ENCODE measurements around the gene PLA2G12A.

The PLA2G12A gene

DNA sequence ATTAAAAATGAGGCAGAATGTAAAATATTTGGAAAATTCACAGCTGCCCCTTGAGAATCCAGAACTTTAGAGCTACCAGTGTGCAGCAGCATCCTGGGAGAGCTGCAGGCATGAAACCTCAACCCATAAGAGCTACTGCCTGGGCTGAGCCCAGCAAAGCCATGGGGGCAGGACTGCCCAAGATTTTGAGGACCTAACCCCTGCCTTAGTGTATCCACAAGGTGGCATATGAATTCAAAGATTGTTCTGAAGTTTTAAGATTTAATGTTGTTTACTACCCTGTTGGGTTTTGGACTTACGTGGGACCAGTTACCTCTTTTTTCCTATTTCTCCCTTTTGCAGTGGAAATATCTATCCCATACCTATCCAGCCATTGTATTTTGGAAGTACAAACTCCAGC lies 53.0 kb downstream of the PLA2G12A start:
- TF ChIP-seq ZNF274 (IDR thresholded peaks at IDR 0.05; ENCODE audit: low read depth, low read length): no peak
- no peak overlapping the region for H3K4me3 ChIP-seq (ENCODE audit: low read length)

GRCh38 chr4:109675843-109676242 lies 54.0 kb downstream of the PLA2G12A start:
- no peak for TF ChIP-seq ZNF274 (IDR thresholded peaks at IDR 0.05; ENCODE audit: low read depth, low read length)
- H3K4me3 ChIP-seq (ENCODE audit: low read length): no peak overlapping the region

DNA sequence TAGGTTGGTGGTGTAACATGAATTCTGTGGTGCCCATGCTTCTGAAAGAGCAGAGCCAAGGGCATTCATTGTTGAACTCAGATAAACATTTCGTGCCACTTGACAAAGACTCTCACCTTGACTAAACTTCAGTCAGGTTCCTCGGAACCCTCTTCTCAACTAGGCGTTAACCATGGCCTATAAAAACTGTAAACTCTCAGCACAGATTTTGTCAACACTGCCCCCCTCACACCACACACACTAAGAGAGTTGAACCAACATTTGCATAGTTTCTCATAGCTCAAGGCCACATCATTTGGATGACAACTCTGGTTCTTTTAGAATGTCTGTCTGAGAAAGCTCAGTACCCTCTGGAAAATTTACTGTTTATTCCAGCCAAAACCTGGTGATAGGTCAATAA lies 54.7 kb downstream of the PLA2G12A start:
- no peak for TF ChIP-seq ZNF274 (IDR thresholded peaks at IDR 0.05; ENCODE audit: low read depth, low read length)
- no peak overlapping the region for H3K4me3 ChIP-seq (ENCODE audit: low read length)

- no peak overlapping the region for H3K4me3 ChIP-seq (ENCODE audit: low read length)
- TF ChIP-seq ZNF274 (IDR thresholded peaks at IDR 0.05; ENCODE audit: low read depth, low read length): no peak
These were observed 56.6 kb downstream of the PLA2G12A start for GRCh38 chr4:109673303-109673702.

DNA sequence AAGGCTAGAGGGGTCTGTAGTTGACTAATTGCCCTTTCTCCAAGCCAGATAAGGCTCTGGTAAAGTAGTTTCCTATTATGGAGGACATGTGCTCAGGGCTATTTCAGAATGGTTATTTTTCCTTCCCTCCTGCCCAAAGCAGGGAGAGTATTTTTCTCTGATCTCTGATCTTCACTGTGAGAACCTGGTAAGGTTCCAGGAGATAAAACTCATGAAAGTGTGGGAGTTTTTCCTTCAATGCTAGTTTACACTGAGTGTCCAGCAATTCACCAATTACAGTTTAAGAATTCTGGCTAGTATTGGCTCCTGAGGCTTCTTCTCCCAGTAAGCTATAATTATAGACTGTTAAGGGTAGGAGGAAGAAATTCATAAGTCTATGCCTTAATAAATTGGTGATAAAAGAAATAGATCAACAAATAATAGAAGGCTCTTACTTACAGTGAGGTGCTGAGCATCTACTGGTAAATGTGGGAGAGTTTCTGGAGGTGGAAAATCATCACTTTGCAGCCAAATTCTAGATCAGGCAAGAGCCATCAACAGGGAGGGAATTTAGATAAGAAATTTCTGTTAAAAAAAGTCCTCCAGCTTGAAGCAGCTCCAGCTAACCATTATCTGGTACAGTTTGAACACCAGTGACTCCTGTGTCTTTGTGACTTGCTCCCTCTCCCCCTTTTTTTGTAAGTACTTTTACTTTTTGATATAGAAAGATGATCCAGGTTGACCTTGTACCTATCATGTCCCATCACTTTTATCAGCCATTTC lies 57.5 kb downstream of the PLA2G12A start:
- H3K4me3 ChIP-seq (ENCODE audit: low read length): no peak overlapping the region
- TF ChIP-seq ZNF274 (IDR thresholded peaks at IDR 0.05; ENCODE audit: low read depth, low read length): no peak

DNA sequence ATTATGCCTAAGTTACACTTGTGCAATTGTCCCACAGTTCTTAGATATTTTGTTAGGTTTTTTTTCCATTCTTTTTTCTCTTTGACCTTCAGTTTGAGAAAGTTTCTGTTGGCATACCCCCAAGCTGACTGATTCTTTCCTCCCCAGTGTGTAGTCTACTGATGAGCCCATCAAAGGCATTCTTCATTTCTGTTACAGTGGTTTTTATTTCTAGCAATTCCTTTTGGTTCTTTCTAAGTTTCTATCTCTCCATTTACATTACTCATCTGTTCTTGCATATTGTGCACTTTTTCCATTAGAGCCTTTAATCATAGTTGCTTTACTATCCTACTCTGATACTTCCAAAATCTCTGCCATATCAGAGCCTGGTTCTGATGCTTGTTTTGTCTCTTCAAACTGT lies 58.5 kb downstream of the PLA2G12A start:
- no peak for TF ChIP-seq ZNF274 (IDR thresholded peaks at IDR 0.05; ENCODE audit: low read depth, low read length)
- H3K4me3 ChIP-seq (ENCODE audit: low read length): no peak overlapping the region

DNA sequence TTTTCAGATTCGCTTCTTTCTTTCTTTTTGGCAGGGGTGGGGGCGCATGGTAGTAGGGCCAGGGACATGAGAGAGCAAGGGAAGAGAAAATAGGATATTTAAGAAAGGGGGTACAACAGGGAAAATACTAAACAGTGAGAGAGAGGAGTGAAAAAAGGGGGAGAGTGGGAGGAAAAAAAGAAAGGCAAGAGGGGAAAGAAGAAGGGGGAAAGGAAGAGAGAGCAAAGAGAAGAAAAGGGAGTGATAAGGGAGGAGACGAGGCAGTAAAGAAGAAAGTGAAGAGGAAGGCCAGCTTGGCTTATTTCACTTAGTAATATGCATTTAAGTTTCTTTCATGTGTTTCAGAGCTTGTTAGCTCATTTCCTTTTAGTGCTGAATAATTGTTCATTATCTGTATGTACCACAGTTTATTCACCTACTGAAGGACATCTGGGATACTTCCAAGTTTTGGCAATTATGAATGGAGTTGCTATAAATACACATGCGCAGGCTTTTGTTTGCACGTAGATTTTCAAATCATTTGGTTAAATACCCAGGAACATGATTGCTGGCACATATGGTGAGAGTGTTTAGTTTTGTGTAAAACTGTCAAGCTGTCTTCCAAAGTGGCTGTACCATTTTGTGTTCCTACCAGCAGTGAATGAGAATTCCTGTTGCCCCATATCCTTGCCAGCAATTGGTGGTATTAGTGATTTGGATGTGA lies 63.9 kb downstream of the PLA2G12A start:
- TF ChIP-seq ZNF274 (IDR thresholded peaks at IDR 0.05; ENCODE audit: low read depth, low read length): no peak
- H3K4me3 ChIP-seq (ENCODE audit: low read length): no peak overlapping the region

DNA sequence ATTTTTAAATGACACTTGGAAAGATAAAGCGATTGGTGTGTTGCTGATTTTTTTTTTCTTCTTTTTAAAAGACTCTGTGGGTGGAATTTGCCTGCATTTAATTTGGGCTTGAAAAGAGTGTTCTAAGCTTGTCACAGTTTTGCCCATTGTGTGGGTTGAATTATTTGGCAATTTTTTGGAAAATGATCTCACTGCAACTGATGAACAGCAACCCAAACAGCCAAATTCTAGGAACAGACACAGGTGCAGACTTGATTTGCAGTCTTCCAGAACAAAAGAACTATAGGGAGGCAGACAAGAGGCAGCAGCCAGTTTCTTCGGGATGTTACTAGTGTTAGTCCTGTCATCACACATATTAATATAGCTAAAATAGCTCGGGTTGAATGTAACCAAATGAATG lies 67.1 kb downstream of the PLA2G12A start:
- no peak overlapping the region for H3K4me3 ChIP-seq (ENCODE audit: low read length)

GRCh38 chr4:109662116-109662515 lies 67.8 kb downstream of the PLA2G12A start:
- H3K4me3 ChIP-seq (ENCODE audit: low read length): no peak overlapping the region
- TF ChIP-seq ZNF274 (IDR thresholded peaks at IDR 0.05; ENCODE audit: low read depth, low read length): no peak

More for the DNA sequence above, 67.1 kb downstream of the PLA2G12A start:
- no peak for TF ChIP-seq ZNF274 (IDR thresholded peaks at IDR 0.05; ENCODE audit: low read depth, low read length)
